HCT116 (cell line): ENCODE results near the gene MLXIPL.

Source experiments
- CTCF ChIP-seq, 3 experiments: fragments of 200-600 bp in 1 of 3; sonication (generic) in 1 of 3; IDR thresholded peaks in 2 of 3; conservative IDR thresholded peaks in 1 of 3; 2 replicates each; pipeline ENCODE4 v1.5.1; 2012 to 2017; ENCODE audit warnings: low read depth in 2 of 3, low read length in 2 of 3, antibody characterized with exemption in 1 of 3, borderline replicate concordance in 1 of 3, control low read depth in 1 of 3, mild to moderate bottlenecking in 1 of 3, mixed read lengths in 1 of 3, mixed run types in 1 of 3, moderate library complexity in 1 of 3; ENCODE audit not compliant: insufficient read depth in 1 of 3
- EZH2 ChIP-seq: fragments of 200-600 bp; sonication (generic); IDR thresholded peaks from 2 replicates; pipeline ENCODE4 v1.6.1; 2017; ENCODE audit warnings: antibody characterized with exemption, mixed run types
- EZH2phosphoT487 ChIP-seq: fragments of 200-600 bp; IDR thresholded peaks from 2 replicates; pipeline ENCODE4 v1.6.1; 2018; ENCODE audit warnings: antibody characterized with exemption, borderline replicate concordance
- POLR2A ChIP-seq: IDR thresholded peaks from 2 replicates; pipeline ENCODE4 v1.7.0; 2011; ENCODE audit warnings: borderline replicate concordance; ENCODE audit not compliant: insufficient read depth, insufficient read length; ENCODE audit errors: extremely low read depth
- RAD21 ChIP-seq: IDR thresholded peaks from 2 replicates; pipeline ENCODE4 v1.6.1; 2012; ENCODE audit warnings: low read depth, mild to moderate bottlenecking
- SIN3A ChIP-seq: IDR thresholded peaks from 2 replicates; pipeline ENCODE4 v1.6.1; 2012; ENCODE audit warnings: low read depth

GRCh38 chr7:73642834-73643233 lies 18.5 kb upstream of the MLXIPL start:
- TF ChIP-seq POLR2A = no peak
- no peak for TF ChIP-seq CTCF (IDR thresholded peaks at IDR 0.05 in 2 of 3, conservative IDR thresholded peaks at IDR 0.05 in 1 of 3; ENCODE audit: borderline replicate concordance in 1 of 3, insufficient read depth in 1 of 3, low read depth in 2 of 3, low read length in 2 of 3)
- no peak for TF ChIP-seq EZH2phosphoT487
- no peak for TF ChIP-seq EZH2
- no peak for TF ChIP-seq SIN3A
- TF ChIP-seq RAD21 = no peak
